ENCODE measurements around the gene HMCN2. TPM values are rescaled to one million over a fixed set of nuclear protein-coding genes. Genes with fewer than 3 reads are reported as not detected.

HMCN2 gene
- total RNA-seq, 4 donors from 2014 or later = 1.8 to 46.7 (median 24.4) TPM

DNA sequence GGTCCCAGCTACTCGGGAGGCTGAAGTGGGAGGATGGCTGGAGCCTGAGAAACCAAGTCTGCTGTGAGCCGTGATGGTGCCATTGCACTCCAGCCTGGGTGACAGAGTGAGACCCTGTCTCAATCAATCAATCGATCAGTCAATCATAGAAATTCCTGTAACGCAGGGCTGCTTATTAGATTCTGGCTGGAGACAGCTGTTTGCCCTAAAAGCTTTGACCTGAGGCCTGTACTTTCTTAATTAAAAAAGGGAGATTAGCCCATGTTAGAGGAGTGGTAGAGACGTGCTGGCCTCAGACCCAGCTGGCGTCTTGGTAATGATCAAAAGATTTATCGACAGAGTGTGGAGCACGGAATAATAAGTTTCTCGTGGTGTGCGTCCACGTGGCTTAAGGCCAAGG, 40.5 kb upstream of the HMCN2 start:
- intact Hi-C loops (cut with DNase I; ENCODE audit: low total_unique reads) = no loop called here
- peaks cover 0 to 8% of the 10 kb centered on the region in 2 donors for H3K4me1 ChIP-seq
- no peaks in the 10 kb centered on the region for H3K36me3 ChIP-seq
- no peak overlapping the region for H3K4me3 ChIP-seq
- H3K9me3 ChIP-seq = no peaks in the 10 kb centered on the region
- TF ChIP-seq, protein P1, sequence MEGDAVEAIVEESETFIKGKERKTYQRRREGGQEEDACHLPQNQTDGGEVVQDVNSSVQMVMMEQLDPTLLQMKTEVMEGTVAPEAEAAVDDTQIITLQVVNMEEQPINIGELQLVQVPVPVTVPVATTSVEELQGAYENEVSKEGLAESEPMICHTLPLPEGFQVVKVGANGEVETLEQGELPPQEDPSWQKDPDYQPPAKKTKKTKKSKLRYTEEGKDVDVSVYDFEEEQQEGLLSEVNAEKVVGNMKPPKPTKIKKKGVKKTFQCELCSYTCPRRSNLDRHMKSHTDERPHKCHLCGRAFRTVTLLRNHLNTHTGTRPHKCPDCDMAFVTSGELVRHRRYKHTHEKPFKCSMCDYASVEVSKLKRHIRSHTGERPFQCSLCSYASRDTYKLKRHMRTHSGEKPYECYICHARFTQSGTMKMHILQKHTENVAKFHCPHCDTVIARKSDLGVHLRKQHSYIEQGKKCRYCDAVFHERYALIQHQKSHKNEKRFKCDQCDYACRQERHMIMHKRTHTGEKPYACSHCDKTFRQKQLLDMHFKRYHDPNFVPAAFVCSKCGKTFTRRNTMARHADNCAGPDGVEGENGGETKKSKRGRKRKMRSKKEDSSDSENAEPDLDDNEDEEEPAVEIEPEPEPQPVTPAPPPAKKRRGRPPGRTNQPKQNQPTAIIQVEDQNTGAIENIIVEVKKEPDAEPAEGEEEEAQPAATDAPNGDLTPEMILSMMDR (IDR thresholded peaks at IDR 0.05) = no peak
- no peak for TF ChIP-seq POLR2A (IDR thresholded peaks at IDR 0.05)
- no peaks in the 10 kb centered on the region for H3K27me3 ChIP-seq
- DNase-seq = no peak
- no peak overlapping the region for H3K27ac ChIP-seq

DNA sequence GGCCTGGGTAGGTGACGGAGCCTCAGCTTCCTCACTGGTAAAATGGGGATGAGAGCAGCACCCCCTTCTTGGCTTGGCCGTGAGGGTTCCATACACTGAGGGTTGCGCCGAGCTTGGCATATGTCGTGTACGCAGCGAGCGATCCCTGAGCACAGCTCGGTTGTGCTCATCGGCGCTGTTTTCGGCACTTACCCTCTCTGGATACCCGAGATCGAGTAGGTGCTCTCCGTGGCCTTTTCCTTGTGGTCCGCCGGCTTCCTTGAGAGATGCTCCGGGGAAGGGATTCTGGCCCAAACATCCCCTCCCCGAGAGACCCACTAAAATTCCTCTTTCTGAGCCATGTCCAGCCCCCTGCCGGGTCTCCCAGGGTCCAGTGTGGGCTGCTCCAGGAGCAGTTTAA, 40.0 kb upstream of the HMCN2 start:
- no peak for DNase-seq
- no peaks in the 10 kb centered on the region for H3K27me3 ChIP-seq
- TF ChIP-seq POLR2A (IDR thresholded peaks at IDR 0.05) = no peak
- TF ChIP-seq, protein P1 (IDR thresholded peaks at IDR 0.05) = no peak
- H3K27ac ChIP-seq = no peak overlapping the region
- intact Hi-C loops (cut with DNase I; ENCODE audit: low total_unique reads) = no loop called here
- H3K4me3 ChIP-seq = no peak overlapping the region
- H3K36me3 ChIP-seq = no peaks in the 10 kb centered on the region
- no peaks in the 10 kb centered on the region for H3K9me3 ChIP-seq
- H3K4me1 ChIP-seq = peaks cover 0 to 4% of the 10 kb centered on the region in 2 donors

DNA sequence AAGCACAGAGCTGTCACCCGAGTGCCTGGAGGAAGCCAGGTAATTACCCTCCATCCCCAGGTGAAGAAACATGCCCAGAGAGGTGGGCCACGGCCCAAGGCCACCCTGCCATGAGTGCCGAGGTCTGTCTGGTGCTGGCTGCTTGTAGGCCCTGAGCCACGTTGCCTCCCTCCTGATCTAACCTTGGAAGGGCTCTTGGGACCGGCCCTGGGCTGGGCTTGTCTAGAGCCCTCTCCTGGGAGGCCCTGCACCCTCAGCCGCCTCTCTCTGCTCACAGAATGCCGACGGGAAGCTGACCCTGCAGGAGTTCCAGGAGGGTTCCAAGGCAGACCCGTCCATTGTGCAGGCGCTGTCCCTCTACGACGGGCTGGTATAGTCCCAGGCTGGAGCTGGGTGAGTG, 39.4 kb upstream of the HMCN2 start:
- Histone ChIP-seq H3K9me3 (no peaks in the 10 kb centered on the region), H3K36me3 (no peaks in the 10 kb centered on the region), H3K4me3 (no peak overlapping the region), H3K27ac (no peak overlapping the region), H3K4me1 (no peaks in the 10 kb centered on the region), H3K27me3 (no peaks in the 10 kb centered on the region)
- intact Hi-C loops (cut with DNase I; ENCODE audit: low total_unique reads) = no loop called here
- no peak for TF ChIP-seq POLR2A (IDR thresholded peaks at IDR 0.05)
- TF ChIP-seq, protein P1 (IDR thresholded peaks at IDR 0.05) = no peak
- no peak for DNase-seq

DNA sequence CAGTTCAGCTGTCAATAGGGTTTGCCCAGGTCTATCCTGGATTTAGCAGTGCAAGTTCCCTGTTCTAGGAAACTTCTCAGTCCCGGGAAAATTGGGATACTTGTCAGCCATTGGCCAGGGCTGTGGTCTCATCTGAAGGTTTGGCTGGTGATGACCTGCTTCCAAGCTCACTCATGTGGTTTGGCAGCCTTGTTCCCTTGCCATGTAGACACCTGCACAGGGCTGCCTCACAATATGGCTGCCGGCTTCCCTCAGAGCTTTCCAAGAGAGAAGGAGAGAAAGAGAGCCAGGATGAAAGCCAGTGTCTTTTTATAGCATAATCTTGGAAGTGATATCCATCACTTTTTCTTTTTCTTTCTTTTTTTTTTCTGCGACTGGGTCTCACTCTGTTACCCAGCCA, 37.7 kb upstream of the HMCN2 start:
- no peaks in the 10 kb centered on the region for H3K36me3 ChIP-seq
- no peaks in the 10 kb centered on the region for H3K9me3 ChIP-seq
- H3K27ac ChIP-seq = no peak overlapping the region
- no peaks in the 10 kb centered on the region for H3K4me1 ChIP-seq
- intact Hi-C loops (cut with DNase I; ENCODE audit: low total_unique reads) = no loop called here
- H3K27me3 ChIP-seq = no peaks in the 10 kb centered on the region
- DNase-seq = no peak
- no peak overlapping the region for H3K4me3 ChIP-seq
- no peak for TF ChIP-seq POLR2A (IDR thresholded peaks at IDR 0.05)
- TF ChIP-seq, protein P1 (IDR thresholded peaks at IDR 0.05) = no peak

DNA sequence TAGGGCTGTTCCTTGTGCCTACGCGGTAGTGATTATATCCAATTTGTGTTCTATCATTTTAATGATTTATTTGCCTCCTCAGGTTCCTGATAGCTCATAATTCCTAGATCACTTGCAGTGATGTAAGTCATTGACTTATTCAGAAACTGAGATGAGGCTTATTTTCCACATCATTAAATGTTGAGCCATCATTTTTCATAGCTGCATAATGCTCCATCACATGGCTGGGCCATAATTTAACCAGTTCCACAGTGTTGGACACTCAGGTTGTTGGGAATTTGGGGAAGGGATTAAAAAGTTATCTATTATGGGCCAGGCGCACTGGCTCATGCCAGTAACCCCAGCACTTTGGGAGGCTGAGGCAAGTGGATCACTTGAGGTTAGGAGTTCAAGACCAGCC, 35.8 kb upstream of the HMCN2 start:
- Histone ChIP-seq H3K9me3 (no peaks in the 10 kb centered on the region), H3K36me3 (no peaks in the 10 kb centered on the region), H3K4me3 (no peak overlapping the region), H3K4me1 (no peaks in the 10 kb centered on the region), H3K27me3 (no peaks in the 10 kb centered on the region), H3K27ac (no peak overlapping the region)
- intact Hi-C loops (cut with DNase I; ENCODE audit: low total_unique reads) = loop anchor here (10.0 kb wide), 1 partner anchor 345 kb away; no protein-coding TSS in a partner anchor
- no peak for DNase-seq
- TF ChIP-seq, protein P1 (IDR thresholded peaks at IDR 0.05) = no peak
- no peak for TF ChIP-seq POLR2A (IDR thresholded peaks at IDR 0.05)

Measured in uterus (tissue), 4 donors.